OCI-LY7 (cell line): ENCODE results near the gene SMPD3.

Experiments
- EZH2phosphoT487 ChIP-seq: fragments of 200-600 bp; sonication (generic); IDR thresholded peaks from 2 replicates; pipeline ENCODE4 v1.6.1; 2018; ENCODE audit warnings: low read depth, borderline replicate concordance, mild to moderate bottlenecking, mixed run types, antibody characterized with exemption, low read length, moderate library complexity, mixed read lengths
- TF ChIP-seq, protein P1 (sequence below): fragments of 200-600 bp; sonication (generic); conservative IDR thresholded peaks from 2 replicates; pipeline ENCODE4 v1.5.1; 2014; ENCODE audit warnings: mild to moderate bottlenecking, antibody characterized with exemption, low read length, moderate library complexity, mixed read lengths

DNA sequence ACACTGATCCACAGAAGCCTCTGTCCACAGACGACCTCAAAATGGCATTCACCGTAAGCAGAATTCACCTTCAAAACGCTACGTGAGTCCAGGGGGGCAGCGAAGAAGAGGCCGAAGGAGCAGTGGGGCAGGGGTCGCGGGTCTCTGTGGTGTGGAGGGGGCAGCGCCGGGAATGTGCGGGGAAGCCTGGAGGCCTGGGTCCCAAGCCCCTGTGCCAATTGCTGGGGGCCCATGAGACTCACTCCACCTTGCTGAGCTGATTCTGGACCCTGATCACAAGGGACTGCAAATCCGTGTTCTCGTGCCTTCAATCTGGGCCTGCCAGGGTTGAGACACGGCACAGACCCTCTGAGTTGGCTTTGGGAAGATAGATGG, 43.3 kb upstream of the SMPD3 start:
- TF ChIP-seq, protein P1, sequence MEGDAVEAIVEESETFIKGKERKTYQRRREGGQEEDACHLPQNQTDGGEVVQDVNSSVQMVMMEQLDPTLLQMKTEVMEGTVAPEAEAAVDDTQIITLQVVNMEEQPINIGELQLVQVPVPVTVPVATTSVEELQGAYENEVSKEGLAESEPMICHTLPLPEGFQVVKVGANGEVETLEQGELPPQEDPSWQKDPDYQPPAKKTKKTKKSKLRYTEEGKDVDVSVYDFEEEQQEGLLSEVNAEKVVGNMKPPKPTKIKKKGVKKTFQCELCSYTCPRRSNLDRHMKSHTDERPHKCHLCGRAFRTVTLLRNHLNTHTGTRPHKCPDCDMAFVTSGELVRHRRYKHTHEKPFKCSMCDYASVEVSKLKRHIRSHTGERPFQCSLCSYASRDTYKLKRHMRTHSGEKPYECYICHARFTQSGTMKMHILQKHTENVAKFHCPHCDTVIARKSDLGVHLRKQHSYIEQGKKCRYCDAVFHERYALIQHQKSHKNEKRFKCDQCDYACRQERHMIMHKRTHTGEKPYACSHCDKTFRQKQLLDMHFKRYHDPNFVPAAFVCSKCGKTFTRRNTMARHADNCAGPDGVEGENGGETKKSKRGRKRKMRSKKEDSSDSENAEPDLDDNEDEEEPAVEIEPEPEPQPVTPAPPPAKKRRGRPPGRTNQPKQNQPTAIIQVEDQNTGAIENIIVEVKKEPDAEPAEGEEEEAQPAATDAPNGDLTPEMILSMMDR, result no peak
- no peak for TF ChIP-seq EZH2phosphoT487
